ENCODE results near the gene EXOC3L1.

DNA sequence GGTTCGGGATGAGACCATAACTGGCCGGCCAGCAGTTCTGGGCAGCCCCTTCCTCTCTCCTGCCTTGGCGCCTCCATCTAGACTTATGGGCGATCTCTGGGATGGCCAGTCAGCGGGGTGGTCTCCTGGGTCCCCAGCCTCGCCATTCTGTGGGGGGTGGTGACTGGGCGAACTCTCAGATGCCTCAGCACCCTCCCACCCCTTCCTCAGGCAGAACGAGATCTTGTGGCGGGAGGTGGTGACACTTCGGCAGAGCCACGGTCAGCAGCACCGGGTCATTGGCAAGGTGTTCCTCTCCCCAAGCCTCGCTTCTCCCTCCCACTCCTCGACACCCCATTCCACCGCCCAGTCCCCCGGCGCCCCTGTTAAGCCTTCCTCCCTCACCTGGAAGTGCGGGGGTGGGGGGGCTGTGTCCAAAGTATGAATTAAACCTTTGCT, 23.8 kb downstream of the EXOC3L1 start:
- TF ChIP-seq CTCF (IDR thresholded peaks at IDR 0.05; ENCODE audit: insufficient read depth, low read depth, low read length) (no peak), EZH2 (IDR thresholded peaks at IDR 0.05; ENCODE audit: insufficient read depth, low read length) (no peak)

Measured in astrocyte (in vitro differentiated cells and primary cell).